ENCODE results near the gene ZNF831.
A peak's percentile ranks its signal among the peaks of the same experiment; 100 is the strongest.

Gene ZNF831

DNA sequence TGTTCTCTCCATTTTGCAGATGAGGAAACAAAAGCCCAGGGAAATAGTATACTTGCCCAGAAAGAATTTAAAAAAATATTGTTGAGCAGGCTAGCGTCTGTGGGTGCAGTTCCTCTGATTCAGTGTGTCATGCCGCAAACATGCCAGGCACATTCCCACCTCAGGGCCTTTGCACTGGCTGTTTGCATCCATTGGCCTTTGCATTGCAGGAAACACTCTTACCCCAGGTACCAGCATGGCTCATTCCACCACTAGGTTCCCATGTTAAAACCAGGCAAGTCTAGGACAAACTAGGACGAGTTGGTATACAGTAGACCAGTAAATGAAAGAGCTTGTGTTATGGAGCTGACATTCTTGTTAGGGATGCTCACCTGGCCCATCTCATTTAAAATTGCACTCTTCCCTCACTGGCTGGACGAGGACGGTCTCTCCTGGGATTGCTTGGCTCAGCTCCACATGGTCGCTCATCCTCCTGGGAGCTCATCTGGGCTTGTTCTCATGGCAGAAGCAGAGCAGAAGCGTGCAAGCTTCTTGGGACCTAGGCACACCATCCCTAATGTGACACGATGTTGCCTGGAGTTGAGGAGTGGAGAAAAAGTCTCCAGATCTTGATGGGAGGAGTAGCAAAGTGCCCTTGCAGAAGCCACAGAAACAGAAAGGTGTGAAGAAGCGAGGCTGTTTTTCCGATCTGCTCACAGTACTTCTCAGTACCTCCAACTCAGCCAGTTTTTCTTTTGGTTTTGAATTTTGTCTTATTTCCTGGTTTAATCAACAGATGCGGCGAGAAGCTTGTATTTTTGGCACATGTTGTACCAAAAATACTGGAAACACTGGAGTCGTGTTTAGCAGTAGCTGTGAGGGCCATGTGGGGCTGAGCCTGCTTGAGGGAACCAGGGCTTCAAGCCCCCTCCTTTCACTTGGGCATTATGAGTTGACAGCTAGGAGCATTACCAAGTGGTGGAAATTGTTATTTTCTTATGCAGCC, 13.9 kb downstream of the ZNF831 start:
- CTCF ChIA-PET = interaction anchor here (0.8 to 1.7 kb wide), 4 partner anchors 24 to 123 kb away, joined by 3 to 5 read pairs (median 4); no protein-coding TSS in a partner anchor
- Histone ChIP-seq H3K9me3 (ENCODE audit: control extremely low read depth in 1 of 5, control insufficient read depth in 4 of 5, insufficient read depth in 2 of 5, low read depth in 1 of 5, low read length in 4 of 5) (no peaks in the 10 kb centered on the region), H3K4me1 (ENCODE audit: control extremely low read depth in 1 of 4, control insufficient read depth in 4 of 4, insufficient read depth in 4 of 4, low read length in 3 of 4) (peaks cover 0 to 3% (median 1%) of the 10 kb centered on the region in 4 experiments), H3K36me3 (ENCODE audit: control insufficient read depth in 4 of 4, insufficient read depth in 4 of 4, low read length in 3 of 4) (no peaks in the 10 kb centered on the region), H3K27ac (ENCODE audit: insufficient read depth in 1 of 2, low read depth in 1 of 2, low read length in 2 of 2, poor library complexity in 1 of 2, severe bottlenecking in 2 of 2) (no peak overlapping the region), H3K4me3 (ENCODE audit: control insufficient read depth in 1 of 7, extremely low read depth in 1 of 7, insufficient read depth in 4 of 7, low read depth in 2 of 7, low read length in 6 of 7) (no peak overlapping the region), H3K27me3 (replicated peaks in 2 of 5; ENCODE audit: control insufficient read depth in 4 of 5, insufficient read depth in 5 of 5, low read length in 4 of 5) (no peaks in the 10 kb centered on the region)
- 98% methylated on average over 10 of the region's 13 CpGs for WGBS (ENCODE audit: insufficient coverage)
- DNase-seq = no peak
- POLR2A ChIA-PET = no interaction called here

DNA sequence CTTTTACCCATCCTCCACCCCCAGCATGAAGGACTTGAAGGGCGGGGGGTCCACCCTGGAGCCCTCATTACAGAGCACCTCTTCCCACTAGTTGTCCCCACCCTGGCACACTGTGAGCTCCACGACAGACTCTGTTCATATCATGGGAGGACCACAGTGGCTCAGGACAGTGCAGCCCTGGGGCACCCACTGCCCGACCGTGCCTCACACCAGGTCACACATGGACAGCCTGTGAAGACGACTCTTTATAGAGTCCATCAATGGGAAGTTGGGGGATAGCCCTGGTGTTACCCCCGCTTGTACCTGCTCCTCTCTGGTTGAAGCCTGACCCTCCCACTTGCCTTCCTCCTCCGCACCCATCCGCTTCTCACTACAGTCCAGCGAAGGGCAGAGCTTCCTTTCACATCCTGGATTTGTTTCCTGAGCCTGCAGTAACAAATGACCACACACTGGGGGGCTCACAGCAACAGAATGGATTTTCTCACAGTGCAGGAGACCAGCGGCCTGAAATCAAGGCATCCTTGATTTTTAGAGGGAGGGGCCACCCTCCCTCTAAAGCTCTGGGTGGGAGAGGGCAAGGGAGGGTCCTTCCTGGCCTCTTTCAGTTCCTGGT, 15.5 kb downstream of the ZNF831 start:
- ChIA-PET CTCF (interaction anchor here (0.7 to 1.7 kb wide), 3 partner anchors 12 to 26 kb away, joined by 3 to 5 read pairs (median 4); no protein-coding TSS in a partner anchor), POLR2A (no interaction called here)
- 94% methylated on average over 9 of the region's 10 CpGs for WGBS (ENCODE audit: insufficient coverage)
- Histone ChIP-seq H3K36me3 (ENCODE audit: control insufficient read depth in 4 of 4, insufficient read depth in 4 of 4, low read length in 3 of 4) (no peaks in the 10 kb centered on the region), H3K4me1 (ENCODE audit: control extremely low read depth in 1 of 4, control insufficient read depth in 4 of 4, insufficient read depth in 4 of 4, low read length in 3 of 4) (peaks cover 0 to 9% (median 6%) of the 10 kb centered on the region in 4 experiments), H3K27me3 (replicated peaks in 2 of 5; ENCODE audit: control insufficient read depth in 4 of 5, insufficient read depth in 5 of 5, low read length in 4 of 5) (no peaks in the 10 kb centered on the region), H3K4me3 (ENCODE audit: control insufficient read depth in 1 of 7, extremely low read depth in 1 of 7, insufficient read depth in 4 of 7, low read depth in 2 of 7, low read length in 6 of 7) (no peak overlapping the region), H3K27ac (ENCODE audit: insufficient read depth in 1 of 2, low read depth in 1 of 2, low read length in 2 of 2, poor library complexity in 1 of 2, severe bottlenecking in 2 of 2) (no peak overlapping the region), H3K9me3 (ENCODE audit: control extremely low read depth in 1 of 5, control insufficient read depth in 4 of 5, insufficient read depth in 2 of 5, low read depth in 1 of 5, low read length in 4 of 5) (no peaks in the 10 kb centered on the region)
- no peak for DNase-seq

DNA sequence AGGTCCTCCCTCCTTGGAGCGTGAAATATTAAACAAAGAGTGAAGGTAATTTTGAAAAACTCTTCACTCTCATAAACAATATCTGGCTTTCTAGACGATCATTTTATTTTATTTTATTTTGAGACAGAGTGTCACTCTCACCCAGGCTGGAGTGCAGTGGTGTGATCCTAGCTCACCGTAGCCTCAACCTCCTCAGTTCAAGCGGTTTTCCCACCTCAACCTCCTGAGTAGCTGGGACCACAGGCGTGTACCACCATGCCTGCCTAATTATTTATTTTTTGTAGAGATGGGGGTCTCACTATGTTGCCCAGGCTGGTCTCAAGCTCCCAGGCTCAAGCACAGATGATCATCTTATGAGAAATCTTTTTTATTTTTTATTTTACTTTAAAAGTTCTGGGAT, 16.4 kb downstream of the ZNF831 start:
- CTCF ChIA-PET = interaction anchor here (0.7 kb wide), 1 partner anchor 13 kb away, joined by 3 read pairs; no protein-coding TSS in a partner anchor
- H3K27ac ChIP-seq (ENCODE audit: insufficient read depth in 1 of 2, low read depth in 1 of 2, low read length in 2 of 2, poor library complexity in 1 of 2, severe bottlenecking in 2 of 2) = no peak overlapping the region
- no peak overlapping the region for H3K4me3 ChIP-seq (ENCODE audit: control insufficient read depth in 1 of 7, extremely low read depth in 1 of 7, insufficient read depth in 4 of 7, low read depth in 2 of 7, low read length in 6 of 7)
- H3K4me1 ChIP-seq (ENCODE audit: control extremely low read depth in 1 of 4, control insufficient read depth in 4 of 4, insufficient read depth in 4 of 4, low read length in 3 of 4) = peaks cover 0 to 9% (median 6%) of the 10 kb centered on the region in 4 experiments
- no peaks in the 10 kb centered on the region for H3K9me3 ChIP-seq (ENCODE audit: control extremely low read depth in 1 of 5, control insufficient read depth in 4 of 5, insufficient read depth in 2 of 5, low read depth in 1 of 5, low read length in 4 of 5)
- no peaks in the 10 kb centered on the region for H3K36me3 ChIP-seq (ENCODE audit: control insufficient read depth in 4 of 4, insufficient read depth in 4 of 4, low read length in 3 of 4)
- DNase-seq = no peak
- POLR2A ChIA-PET = no interaction called here
- no peaks in the 10 kb centered on the region for H3K27me3 ChIP-seq (replicated peaks in 2 of 5; ENCODE audit: control insufficient read depth in 4 of 5, insufficient read depth in 5 of 5, low read length in 4 of 5)
- WGBS (ENCODE audit: insufficient coverage) = 100% methylated on average over 1 of the region's 5 CpGs

DNA sequence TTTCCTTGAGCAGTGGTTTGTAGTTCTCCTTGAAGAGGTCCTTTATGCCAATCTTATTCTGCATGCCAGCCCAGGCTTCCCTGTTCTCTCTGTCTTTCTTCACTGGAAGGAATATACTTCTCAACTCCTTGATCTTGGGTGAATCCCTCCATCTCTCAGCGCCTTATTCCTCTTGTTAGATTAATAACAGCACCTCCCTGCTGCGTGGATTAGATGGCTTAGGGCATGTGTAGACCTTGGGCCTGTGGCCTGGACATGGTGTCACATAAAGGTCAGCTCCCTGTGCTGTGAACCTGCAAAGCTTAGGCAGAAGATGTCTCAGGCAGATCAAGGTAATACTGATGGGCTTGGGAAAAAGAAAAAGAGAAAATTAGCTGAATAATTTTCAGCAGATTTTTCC, 18.3 kb downstream of the ZNF831 start:
- Histone ChIP-seq H3K4me3 (ENCODE audit: control insufficient read depth in 1 of 7, extremely low read depth in 1 of 7, insufficient read depth in 4 of 7, low read depth in 2 of 7, low read length in 6 of 7) (no peak overlapping the region), H3K4me1 (ENCODE audit: control extremely low read depth in 1 of 4, control insufficient read depth in 4 of 4, insufficient read depth in 4 of 4, low read length in 3 of 4) (peaks cover 0 to 9% (median 6%) of the 10 kb centered on the region in 4 experiments), H3K27me3 (replicated peaks in 2 of 5; ENCODE audit: control insufficient read depth in 4 of 5, insufficient read depth in 5 of 5, low read length in 4 of 5) (no peaks in the 10 kb centered on the region), H3K9me3 (ENCODE audit: control extremely low read depth in 1 of 5, control insufficient read depth in 4 of 5, insufficient read depth in 2 of 5, low read depth in 1 of 5, low read length in 4 of 5) (no peaks in the 10 kb centered on the region), H3K36me3 (ENCODE audit: control insufficient read depth in 4 of 4, insufficient read depth in 4 of 4, low read length in 3 of 4) (no peaks in the 10 kb centered on the region), H3K27ac (ENCODE audit: insufficient read depth in 1 of 2, low read depth in 1 of 2, low read length in 2 of 2, poor library complexity in 1 of 2, severe bottlenecking in 2 of 2) (no peak overlapping the region)
- CTCF ChIA-PET = interaction anchor here (0.9 to 1.4 kb wide), 2 partner anchors 21 to 94 kb away, joined by 3 to 4 read pairs; no protein-coding TSS in a partner anchor
- 100% methylated on average over 1 of the region's 2 CpGs for WGBS (ENCODE audit: insufficient coverage)
- no peak for DNase-seq
- POLR2A ChIA-PET = no interaction called here

DNA sequence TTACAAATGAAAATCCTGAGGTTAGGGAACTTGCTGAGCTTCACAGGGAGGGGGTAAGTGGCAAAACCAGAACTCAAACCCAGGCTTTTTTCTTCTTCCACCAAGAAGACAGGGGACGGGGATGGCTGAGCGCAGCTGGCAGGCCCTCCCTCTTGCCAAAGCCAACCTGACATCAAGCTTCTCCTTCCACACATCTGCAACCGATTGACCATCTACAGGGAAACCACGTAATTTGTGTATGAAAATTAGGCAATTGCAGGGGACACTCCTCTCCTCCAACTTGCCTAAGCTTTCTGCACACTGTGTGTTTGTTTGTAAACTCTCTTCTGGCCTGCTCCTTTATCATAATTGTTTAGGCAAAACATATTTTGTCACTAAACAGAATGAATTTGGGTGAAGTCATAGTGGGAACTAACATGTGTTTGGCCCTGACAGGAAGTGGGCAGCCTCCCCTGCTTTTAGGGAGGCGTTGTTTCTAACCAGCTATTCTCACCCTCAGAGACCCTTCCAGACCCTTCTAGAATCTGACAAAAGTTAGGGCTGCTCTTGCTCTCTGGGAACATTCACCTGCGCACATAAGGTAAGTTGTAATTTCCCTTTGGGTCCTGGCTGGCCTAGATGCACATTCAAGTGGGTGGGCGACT, 18.9 kb downstream of the ZNF831 start:
- 80% methylated on average over 3 of the region's 7 CpGs for WGBS (ENCODE audit: insufficient coverage)
- Histone ChIP-seq H3K36me3 (ENCODE audit: control insufficient read depth in 4 of 4, insufficient read depth in 4 of 4, low read length in 3 of 4) (no peaks in the 10 kb centered on the region), H3K27me3 (replicated peaks in 2 of 5; ENCODE audit: control insufficient read depth in 4 of 5, insufficient read depth in 5 of 5, low read length in 4 of 5) (no peaks in the 10 kb centered on the region), H3K4me1 (ENCODE audit: control extremely low read depth in 1 of 4, control insufficient read depth in 4 of 4, insufficient read depth in 4 of 4, low read length in 3 of 4) (peaks cover 0 to 9% (median 6%) of the 10 kb centered on the region in 4 experiments), H3K27ac (ENCODE audit: insufficient read depth in 1 of 2, low read depth in 1 of 2, low read length in 2 of 2, poor library complexity in 1 of 2, severe bottlenecking in 2 of 2) (no peak overlapping the region), H3K9me3 (ENCODE audit: control extremely low read depth in 1 of 5, control insufficient read depth in 4 of 5, insufficient read depth in 2 of 5, low read depth in 1 of 5, low read length in 4 of 5) (no peaks in the 10 kb centered on the region), H3K4me3 (ENCODE audit: control insufficient read depth in 1 of 7, extremely low read depth in 1 of 7, insufficient read depth in 4 of 7, low read depth in 2 of 7, low read length in 6 of 7) (no peak overlapping the region)
- ChIA-PET CTCF (interaction anchor here (0.9 to 1.4 kb wide), 2 partner anchors 21 to 95 kb away, joined by 3 to 4 read pairs; no protein-coding TSS in a partner anchor), POLR2A (no interaction called here)
- DNase-seq = peak in 2 of 3 donors; percentile 25 to 37

DNA sequence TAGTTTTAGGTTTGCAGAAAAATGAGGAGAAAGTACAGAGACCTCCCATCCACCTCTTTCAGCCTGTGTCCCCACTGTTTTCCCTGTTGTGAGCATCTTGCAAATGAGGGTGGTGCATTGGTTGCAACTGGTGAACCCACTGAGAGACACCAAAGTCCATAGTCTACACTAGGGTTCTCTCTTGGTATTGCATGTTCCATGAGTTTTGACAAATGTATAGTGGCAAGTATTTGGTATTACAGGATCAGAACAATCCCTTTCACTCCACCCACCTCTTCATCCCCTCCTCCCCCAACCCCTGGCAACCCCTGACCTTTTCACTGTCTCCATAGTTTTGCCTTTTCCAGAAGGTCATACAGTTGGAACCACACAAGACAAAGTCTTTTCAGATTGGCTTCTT, 20.1 kb downstream of the ZNF831 start:
- POLR2A ChIA-PET = no interaction called here
- Histone ChIP-seq H3K36me3 (ENCODE audit: control insufficient read depth in 4 of 4, insufficient read depth in 4 of 4, low read length in 3 of 4) (no peaks in the 10 kb centered on the region), H3K27ac (ENCODE audit: insufficient read depth in 1 of 2, low read depth in 1 of 2, low read length in 2 of 2, poor library complexity in 1 of 2, severe bottlenecking in 2 of 2) (no peak overlapping the region), H3K4me3 (ENCODE audit: control insufficient read depth in 1 of 7, extremely low read depth in 1 of 7, insufficient read depth in 4 of 7, low read depth in 2 of 7, low read length in 6 of 7) (no peak overlapping the region), H3K4me1 (ENCODE audit: control extremely low read depth in 1 of 4, control insufficient read depth in 4 of 4, insufficient read depth in 4 of 4, low read length in 3 of 4) (peaks cover 0 to 9% (median 6%) of the 10 kb centered on the region in 4 experiments), H3K9me3 (ENCODE audit: control extremely low read depth in 1 of 5, control insufficient read depth in 4 of 5, insufficient read depth in 2 of 5, low read depth in 1 of 5, low read length in 4 of 5) (no peaks in the 10 kb centered on the region), H3K27me3 (replicated peaks in 2 of 5; ENCODE audit: control insufficient read depth in 4 of 5, insufficient read depth in 5 of 5, low read length in 4 of 5) (no peaks in the 10 kb centered on the region)
- no peak for DNase-seq
- CTCF ChIA-PET = no interaction called here

Data from common myeloid progenitor, CD34-positive (primary cell).